GM18505 (cell line): ENCODE measurements around the gene SLX4IP.
"Not testable (repeated sequence)": the region's sequence is repeated elsewhere in the genome, so short reads cannot be mapped to it uniquely, and the experiment has no call there.

ENCODE experiments used
- ATAC-seq: cut with Tn5 transposase; IDR thresholded peaks from one replicate; pipeline ENCODE4 v1.9.1; 2021; ENCODE audit not compliant: unreplicated experiment
- POLR2A ChIP-seq: IDR thresholded peaks from 4 replicates; pipeline ENCODE4 v1.6.1; 2011; ENCODE audit warnings: borderline replicate concordance; ENCODE audit not compliant: insufficient read depth, insufficient read length; ENCODE audit errors: extremely low read depth

The SLX4IP gene

DNA sequence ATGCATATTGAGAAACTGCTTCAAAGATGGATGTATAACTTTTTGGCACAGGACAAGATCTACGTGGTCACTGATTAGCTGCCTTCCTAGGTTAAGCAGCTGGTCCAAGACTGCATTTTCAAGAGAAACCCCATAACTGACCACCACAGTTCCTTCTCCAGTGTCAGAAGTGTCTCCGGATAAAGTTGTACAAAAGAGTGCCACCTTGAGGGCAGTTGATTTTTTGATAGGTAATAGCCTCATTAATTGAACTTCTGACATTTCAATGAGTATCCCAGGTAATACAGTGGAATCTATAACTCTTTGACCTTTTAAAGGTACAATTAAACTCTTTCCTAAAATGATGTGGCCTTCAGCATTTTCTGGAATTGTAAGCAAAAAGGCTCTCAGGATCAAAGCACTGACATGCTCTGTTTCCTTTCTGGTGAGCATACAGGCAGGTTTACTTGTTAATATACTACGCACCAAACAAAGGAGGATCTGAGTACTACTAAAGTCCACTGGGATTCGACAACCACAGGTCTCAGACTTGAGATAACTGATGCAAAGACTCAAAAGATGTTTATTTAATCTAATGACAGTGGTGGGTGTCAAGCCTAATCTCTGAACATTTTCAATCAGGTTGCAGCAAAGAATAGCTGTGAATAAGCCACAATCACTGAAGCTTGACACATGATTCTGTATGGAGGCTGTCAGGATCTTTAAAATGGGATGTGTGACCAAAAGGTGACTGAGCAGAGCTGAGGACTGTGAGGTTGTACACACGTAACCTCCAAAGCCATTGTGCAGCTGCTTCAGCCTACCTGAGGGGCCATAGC is 22.3 kb upstream of the SLX4IP start:
- TF ChIP-seq POLR2A: no peak
- ATAC-seq: peak; percentile 46

DNA sequence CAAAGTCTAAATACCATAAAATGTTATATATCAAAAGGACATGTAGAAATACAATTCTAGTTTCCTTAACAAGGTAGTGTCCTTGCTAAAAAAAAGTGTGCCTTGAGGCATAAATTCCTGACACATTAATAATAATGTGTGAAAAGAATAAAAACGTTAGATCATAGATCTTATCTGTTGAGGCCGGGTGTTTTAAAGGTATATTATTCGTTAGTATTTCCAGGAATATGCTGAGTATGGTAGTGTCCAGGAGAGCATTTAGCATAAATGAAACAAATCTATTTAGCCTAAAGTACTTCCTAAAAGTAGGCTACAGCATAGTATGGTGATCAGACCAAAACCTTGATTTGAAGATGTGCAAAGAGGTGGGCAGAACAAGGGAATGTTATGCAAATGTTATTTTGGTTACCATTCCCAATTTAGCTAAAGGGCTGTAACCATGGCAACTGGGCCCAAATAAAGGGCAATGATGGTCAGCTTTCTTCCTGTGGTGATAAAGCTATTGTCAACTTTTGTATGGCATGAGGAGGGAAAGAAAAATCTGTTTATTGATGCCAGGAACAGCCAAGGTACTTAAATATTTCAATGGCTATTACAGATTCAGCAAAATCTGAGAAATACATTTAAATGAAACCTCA is 20.0 kb upstream of the SLX4IP start:
- no peak for TF ChIP-seq POLR2A
- ATAC-seq: no peak

- ATAC-seq: not testable (repeated sequence)
Observed at GRCh38 chr20:10417218-10417617, 17.9 kb upstream of the SLX4IP start.

- TF ChIP-seq POLR2A: no peak
- ATAC-seq: no peak
Observed at GRCh38 chr20:10419550-10420133, 15.5 kb upstream of the SLX4IP start.

DNA sequence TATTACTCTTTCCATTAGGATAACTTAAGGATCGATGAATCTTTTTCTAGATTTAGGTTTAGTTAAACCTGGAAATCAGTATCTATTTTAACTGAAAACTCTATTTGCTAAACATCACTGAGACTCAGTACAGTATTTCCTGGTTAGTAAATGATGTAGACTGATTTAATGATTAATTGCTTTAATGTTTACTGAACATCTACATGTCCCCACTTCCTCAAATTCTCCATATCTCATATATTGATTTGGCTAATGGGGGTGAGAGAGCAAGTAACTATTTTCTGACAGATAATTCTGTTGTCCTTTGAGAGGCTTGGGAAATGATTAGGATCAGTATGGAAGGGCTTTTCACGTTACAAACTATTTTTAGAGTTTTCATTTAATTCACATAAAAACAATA is 11.4 kb upstream of the SLX4IP start:
- ATAC-seq: no peak
- TF ChIP-seq POLR2A: no peak

DNA sequence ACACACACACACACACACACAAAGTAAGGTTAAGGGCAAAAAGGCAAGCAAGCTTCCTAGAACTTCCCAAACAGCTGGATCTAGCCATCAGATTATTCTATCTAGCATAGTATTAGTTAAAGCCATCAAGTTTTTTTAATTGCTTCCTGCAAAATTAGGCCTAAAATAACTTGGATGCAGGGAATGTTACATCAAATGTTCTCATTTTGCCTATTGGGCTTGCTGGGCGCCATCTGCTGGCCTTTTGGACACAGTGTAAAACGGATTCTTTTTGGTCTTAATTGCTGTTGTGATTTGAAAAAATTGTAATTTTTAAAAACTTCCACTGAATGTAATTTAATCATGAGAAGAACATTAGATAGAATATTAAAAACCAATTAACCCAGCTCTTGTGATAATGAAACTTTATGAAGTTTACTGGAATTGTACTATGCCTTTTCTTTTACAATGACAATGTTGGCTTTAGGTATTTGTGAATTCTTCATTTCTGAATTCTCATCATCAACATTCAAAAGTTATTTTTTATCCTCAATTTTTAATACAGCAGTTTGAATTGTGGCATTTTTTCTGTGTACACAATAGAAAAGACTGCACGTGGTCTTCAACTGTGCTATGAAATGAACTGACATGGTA is 7.9 kb upstream of the SLX4IP start:
- no peak for TF ChIP-seq POLR2A
- no peak for ATAC-seq

- ATAC-seq: no peak
- no peak for TF ChIP-seq POLR2A
Observed at GRCh38 chr20:10428008-10428407, 7.1 kb upstream of the SLX4IP start.

- no peak for TF ChIP-seq POLR2A
- ATAC-seq: no peak
Observed at GRCh38 chr20:10429443-10429981, 5.6 kb upstream of the SLX4IP start.

- no peak for ATAC-seq
- no peak for TF ChIP-seq POLR2A
Observed at GRCh38 chr20:10430000-10430466, 5.1 kb upstream of the SLX4IP start.

DNA sequence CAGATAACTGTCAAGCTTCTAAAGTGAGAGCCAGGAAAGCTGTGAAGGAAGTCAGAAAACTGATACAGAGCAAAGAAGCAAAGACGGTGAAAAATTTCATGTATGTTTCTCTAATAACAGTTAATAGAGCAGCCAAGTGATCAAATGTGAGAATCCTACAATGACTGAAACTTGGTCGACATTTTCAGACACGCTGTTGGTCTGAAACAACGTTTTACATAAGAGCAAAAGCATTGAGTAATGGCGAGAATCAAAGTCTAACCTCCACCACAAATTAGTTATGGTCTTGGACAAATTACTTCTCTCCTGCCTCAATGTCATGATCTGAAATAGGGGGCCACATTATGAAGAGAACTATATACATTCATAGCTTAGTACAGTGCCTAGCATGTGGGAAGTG is 4.4 kb upstream of the SLX4IP start:
- no peak for TF ChIP-seq POLR2A
- no peak for ATAC-seq

DNA sequence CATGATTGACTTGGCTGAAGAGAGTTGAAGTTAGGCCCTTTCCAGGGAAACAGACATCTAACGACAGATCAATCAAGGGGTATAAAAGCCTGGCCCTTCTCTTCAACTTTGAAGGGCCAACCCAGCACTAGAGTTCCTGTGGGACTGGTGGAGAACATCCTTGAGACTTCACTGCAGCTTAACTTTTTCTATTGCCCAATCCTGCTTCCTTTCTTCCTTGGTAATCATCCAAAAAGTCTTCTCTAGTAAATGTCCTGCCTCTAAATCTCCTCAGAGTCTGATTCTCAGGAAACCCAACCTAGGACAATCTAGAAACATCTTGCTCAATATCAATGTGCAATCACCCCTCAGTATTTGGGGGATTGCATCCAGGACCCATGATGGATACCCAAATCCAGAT is 3.0 kb upstream of the SLX4IP start:
- no peak for TF ChIP-seq POLR2A

GRCh38 chr20:10433014-10433622 is 2.0 kb upstream of the SLX4IP start:
- no peak for TF ChIP-seq POLR2A
- ATAC-seq: no peak

More for the DNA sequence above, 3.0 kb upstream of the SLX4IP start:
- ATAC-seq: no peak
